Liver (tissue), 9 donors: ENCODE measurements around the gene TTYH2. TPM values are rescaled to one million over a fixed set of nuclear protein-coding genes. Genes with fewer than 3 reads are reported as not detected.

Experiments
- DNase-seq: peaks from one replicate; pipeline ENCODE4 v3.0.0-alpha.2; 2017; ENCODE audit warnings: low spot score
- H3K27ac ChIP-seq, 2 donors: one replicate each; pipeline ENCODE4 v1.7.0; 2013; ENCODE audit warnings: inconsistent platforms in 2 of 2, low read length in 2 of 2, control low read depth in 1 of 2, low read depth in 1 of 2, mild to moderate bottlenecking in 1 of 2
- H3K27me3 ChIP-seq, 4 donors: one replicate each; pipeline versions ENCODE4 v1.6.1 to v1.7.0; 2013; ENCODE audit warnings: low read length in 3 of 4, inconsistent platforms in 1 of 4, mild to moderate bottlenecking in 1 of 4, moderate library complexity in 1 of 4; ENCODE audit not compliant: control insufficient read depth in 4 of 4, insufficient read depth in 4 of 4
- H3K36me3 ChIP-seq, 4 donors: one replicate each; pipeline versions ENCODE4 v1.6.1 to v1.7.0; 2013; ENCODE audit warnings: low read length in 3 of 4, mild to moderate bottlenecking in 3 of 4, low read depth in 1 of 4, moderate library complexity in 1 of 4; ENCODE audit not compliant: control insufficient read depth in 4 of 4, insufficient read depth in 3 of 4
- H3K4me1 ChIP-seq, 4 donors: one replicate each; pipeline versions ENCODE4 v1.6.1 to v1.7.0; 2013; ENCODE audit warnings: low read length in 3 of 4, mild to moderate bottlenecking in 3 of 4, moderate library complexity in 1 of 4; ENCODE audit not compliant: control insufficient read depth in 4 of 4, insufficient read depth in 4 of 4
- H3K4me3 ChIP-seq, 3 donors: one replicate each; pipeline versions ENCODE4 v1.6.1 to v1.7.0; 2013; ENCODE audit warnings: low read length in 3 of 3, control low read depth in 1 of 3, low read depth in 1 of 3, mild to moderate bottlenecking in 1 of 3
- H3K9ac ChIP-seq, 2 donors: one replicate each; pipeline ENCODE4 v1.7.0; 2013; ENCODE audit warnings: low read length in 2 of 2, mild to moderate bottlenecking in 2 of 2, moderate library complexity in 2 of 2, control low read depth in 1 of 2, low read depth in 1 of 2
- H3K9me3 ChIP-seq, 4 donors: one replicate each; pipeline versions ENCODE4 v1.6.1 to v1.7.0; 2013; ENCODE audit warnings: low read length in 3 of 4; ENCODE audit not compliant: control insufficient read depth in 4 of 4
- EGR1 ChIP-seq, 2 donors: IDR thresholded peaks; 2 replicates each; pipeline ENCODE4 v1.6.1; 2016 to 2018; ENCODE audit warnings: antibody characterized with exemption in 2 of 2, low read depth in 2 of 2
- FOXA1 ChIP-seq: IDR thresholded peaks from 2 replicates; pipeline ENCODE4 v1.6.1; 2016; ENCODE audit warnings: antibody characterized with exemption
- FOXA2 ChIP-seq: IDR thresholded peaks from 2 replicates; pipeline ENCODE4 v1.6.1; 2016; ENCODE audit warnings: antibody characterized with exemption
- GABPA ChIP-seq, 2 donors: IDR thresholded peaks in 1 of 2; conservative IDR thresholded peaks in 1 of 2; 2 replicates each; pipeline ENCODE4 v1.6.1; 2016; ENCODE audit warnings: antibody characterized with exemption in 2 of 2, mild to moderate bottlenecking in 1 of 2, moderate library complexity in 1 of 2
- HNF4A ChIP-seq, 2 donors: conservative IDR thresholded peaks; 2 replicates each; pipeline ENCODE4 v1.6.1; 2016; ENCODE audit warnings: antibody characterized with exemption in 2 of 2, mild to moderate bottlenecking in 2 of 2
- HNF4G ChIP-seq: IDR thresholded peaks from 2 replicates; pipeline ENCODE4 v1.6.1; 2016; ENCODE audit warnings: antibody characterized with exemption
- JUND ChIP-seq, 2 donors: IDR thresholded peaks; 2 replicates each; pipeline ENCODE4 v1.6.1; 2016; ENCODE audit warnings: antibody characterized with exemption in 2 of 2
- NR2F2 ChIP-seq: IDR thresholded peaks from 2 replicates; pipeline ENCODE4 v1.6.1; 2016; ENCODE audit warnings: antibody characterized with exemption
- RAD21 ChIP-seq, 2 donors: IDR thresholded peaks; 2 replicates each; pipeline ENCODE4 v1.6.1; 2016; ENCODE audit warnings: antibody characterized with exemption in 2 of 2, mild to moderate bottlenecking in 2 of 2
- RXRA ChIP-seq, 2 donors: IDR thresholded peaks; 2 replicates each; pipeline ENCODE4 v1.6.1; 2017 to 2018; ENCODE audit warnings: antibody characterized with exemption in 2 of 2, mild to moderate bottlenecking in 1 of 2
- SP1 ChIP-seq: IDR thresholded peaks from 2 replicates; pipeline ENCODE4 v1.6.1; 2018; ENCODE audit warnings: antibody characterized with exemption, mild to moderate bottlenecking
- TAF1 ChIP-seq: conservative IDR thresholded peaks from 2 replicates; pipeline ENCODE4 v1.6.1; 2016; ENCODE audit warnings: antibody characterized with exemption, mild to moderate bottlenecking
- YY1 ChIP-seq: IDR thresholded peaks from 2 replicates; pipeline ENCODE4 v1.6.1; 2016; ENCODE audit warnings: antibody characterized with exemption, mild to moderate bottlenecking
- WGBS: extraction: QIAGEN DNeasy Blood & Tissue Kit; methylation state at CpG from one replicate; pipeline ENCODE4 v1.1.7; 2013; 5-methylcytosine and 5-hydroxymethylcytosine counted together
- polyA plus RNA-seq, 2 donors: library from polyadenylated mRNA; stranded (reverse) in 1 of 2; unstranded in 1 of 2; fragments of 200-250 nt in 1 of 2; fragments of >200 nt in 1 of 2; fragmentation: Nextera tagmentation in 1 of 2; extraction: Ambion mirVana in 1 of 2; gene quantifications; one replicate each; pipeline versions ENCODE4 v1.2.1 to v1.2.3, GENCODE V29; 2013 to 2015
- total RNA-seq, 2 donors: library from RNA; depleted of rRNA; stranded (reverse); fragments of >200 nt; gene quantifications; one replicate each; pipeline ENCODE4 v1.2.3, GENCODE V29; 2014
- TF ChIP-seq, protein P1 (sequence below): IDR thresholded peaks from 2 replicates; pipeline ENCODE4 v1.6.1; 2016; ENCODE audit warnings: antibody characterized with exemption
- TF ChIP-seq, protein P2 (sequence below): IDR thresholded peaks from 2 replicates; pipeline ENCODE4 v1.6.1; 2016; ENCODE audit warnings: antibody characterized with exemption, mild to moderate bottlenecking
- TF ChIP-seq, protein P3 (sequence below): IDR thresholded peaks from 2 replicates; pipeline ENCODE4 v1.6.1; 2016; ENCODE audit warnings: antibody characterized with exemption
- TF ChIP-seq, protein P4 (sequence below): fragments of 150-350 bp; IDR thresholded peaks from 2 replicates; pipeline ENCODE4 v1.5.1; 2017; ENCODE audit warnings: improper control_type of control experiment, low read depth, low read length; ENCODE audit not compliant: missing input control
- TF ChIP-seq, protein P5 (sequence below): IDR thresholded peaks from 2 replicates; pipeline ENCODE4 v1.6.1; 2016; ENCODE audit warnings: antibody characterized with exemption
- donor health status: healthy.
- donor health status: healthy.
- donor health status: healthy.
- donor health status: healthy.
- donor health status: healthy.

TTYH2 gene
- total and polyA plus RNA-seq, 4 donors, result 0.40 to 2.4 (median 0.99) TPM

DNA sequence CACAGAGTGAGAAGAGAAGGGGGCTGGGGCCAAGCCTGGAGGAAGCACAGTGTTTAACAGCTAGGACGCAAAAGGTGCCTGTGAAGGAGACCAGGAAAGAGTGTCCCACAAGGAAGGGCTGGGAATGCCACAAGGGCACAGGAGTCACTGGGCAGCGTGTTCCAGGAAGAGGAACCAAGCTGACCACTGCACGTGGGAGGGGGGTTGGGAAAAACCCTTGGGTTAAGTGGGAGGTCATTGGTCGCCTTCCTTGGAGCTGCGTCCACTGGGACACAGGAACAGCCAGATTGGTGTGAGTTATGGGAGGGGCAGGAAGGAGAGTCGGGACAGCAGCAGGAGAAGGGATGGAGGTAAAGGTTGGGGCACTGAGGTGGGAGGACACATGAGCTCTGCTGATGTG is 12.9 kb downstream of the TTYH2 start:
- no peak for TF ChIP-seq EGR1 (IDR thresholded peaks at IDR 0.05; ENCODE audit: low read depth in 2 of 2)
- no peak for TF ChIP-seq RXRA (IDR thresholded peaks at IDR 0.05)
- TF ChIP-seq, protein P1, sequence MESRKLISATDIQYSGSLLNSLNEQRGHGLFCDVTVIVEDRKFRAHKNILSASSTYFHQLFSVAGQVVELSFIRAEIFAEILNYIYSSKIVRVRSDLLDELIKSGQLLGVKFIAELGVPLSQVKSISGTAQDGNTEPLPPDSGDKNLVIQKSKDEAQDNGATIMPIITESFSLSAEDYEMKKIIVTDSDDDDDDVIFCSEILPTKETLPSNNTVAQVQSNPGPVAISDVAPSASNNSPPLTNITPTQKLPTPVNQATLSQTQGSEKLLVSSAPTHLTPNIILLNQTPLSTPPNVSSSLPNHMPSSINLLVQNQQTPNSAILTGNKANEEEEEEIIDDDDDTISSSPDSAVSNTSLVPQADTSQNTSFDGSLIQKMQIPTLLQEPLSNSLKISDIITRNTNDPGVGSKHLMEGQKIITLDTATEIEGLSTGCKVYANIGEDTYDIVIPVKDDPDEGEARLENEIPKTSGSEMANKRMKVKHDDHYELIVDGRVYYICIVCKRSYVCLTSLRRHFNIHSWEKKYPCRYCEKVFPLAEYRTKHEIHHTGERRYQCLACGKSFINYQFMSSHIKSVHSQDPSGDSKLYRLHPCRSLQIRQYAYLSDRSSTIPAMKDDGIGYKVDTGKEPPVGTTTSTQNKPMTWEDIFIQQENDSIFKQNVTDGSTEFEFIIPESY, result no peak
- TF ChIP-seq YY1, result no peak
- TF ChIP-seq TAF1, result no peak
- no peak for TF ChIP-seq NR2F2
- TF ChIP-seq SP1, result no peak
- no peak for TF ChIP-seq HNF4A (conservative IDR thresholded peaks at IDR 0.05)
- no peak for TF ChIP-seq RAD21 (IDR thresholded peaks at IDR 0.05)
- no peak for TF ChIP-seq FOXA2
- TF ChIP-seq, protein P2, sequence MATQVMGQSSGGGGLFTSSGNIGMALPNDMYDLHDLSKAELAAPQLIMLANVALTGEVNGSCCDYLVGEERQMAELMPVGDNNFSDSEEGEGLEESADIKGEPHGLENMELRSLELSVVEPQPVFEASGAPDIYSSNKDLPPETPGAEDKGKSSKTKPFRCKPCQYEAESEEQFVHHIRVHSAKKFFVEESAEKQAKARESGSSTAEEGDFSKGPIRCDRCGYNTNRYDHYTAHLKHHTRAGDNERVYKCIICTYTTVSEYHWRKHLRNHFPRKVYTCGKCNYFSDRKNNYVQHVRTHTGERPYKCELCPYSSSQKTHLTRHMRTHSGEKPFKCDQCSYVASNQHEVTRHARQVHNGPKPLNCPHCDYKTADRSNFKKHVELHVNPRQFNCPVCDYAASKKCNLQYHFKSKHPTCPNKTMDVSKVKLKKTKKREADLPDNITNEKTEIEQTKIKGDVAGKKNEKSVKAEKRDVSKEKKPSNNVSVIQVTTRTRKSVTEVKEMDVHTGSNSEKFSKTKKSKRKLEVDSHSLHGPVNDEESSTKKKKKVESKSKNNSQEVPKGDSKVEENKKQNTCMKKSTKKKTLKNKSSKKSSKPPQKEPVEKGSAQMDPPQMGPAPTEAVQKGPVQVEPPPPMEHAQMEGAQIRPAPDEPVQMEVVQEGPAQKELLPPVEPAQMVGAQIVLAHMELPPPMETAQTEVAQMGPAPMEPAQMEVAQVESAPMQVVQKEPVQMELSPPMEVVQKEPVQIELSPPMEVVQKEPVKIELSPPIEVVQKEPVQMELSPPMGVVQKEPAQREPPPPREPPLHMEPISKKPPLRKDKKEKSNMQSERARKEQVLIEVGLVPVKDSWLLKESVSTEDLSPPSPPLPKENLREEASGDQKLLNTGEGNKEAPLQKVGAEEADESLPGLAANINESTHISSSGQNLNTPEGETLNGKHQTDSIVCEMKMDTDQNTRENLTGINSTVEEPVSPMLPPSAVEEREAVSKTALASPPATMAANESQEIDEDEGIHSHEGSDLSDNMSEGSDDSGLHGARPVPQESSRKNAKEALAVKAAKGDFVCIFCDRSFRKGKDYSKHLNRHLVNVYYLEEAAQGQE, result no peak
- TF ChIP-seq, protein P3, sequence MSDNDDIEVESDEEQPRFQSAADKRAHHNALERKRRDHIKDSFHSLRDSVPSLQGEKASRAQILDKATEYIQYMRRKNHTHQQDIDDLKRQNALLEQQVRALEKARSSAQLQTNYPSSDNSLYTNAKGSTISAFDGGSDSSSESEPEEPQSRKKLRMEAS, result no peak
- no peak for TF ChIP-seq FOXA1
- no peak for TF ChIP-seq JUND (IDR thresholded peaks at IDR 0.05)
- TF ChIP-seq, protein P4, sequence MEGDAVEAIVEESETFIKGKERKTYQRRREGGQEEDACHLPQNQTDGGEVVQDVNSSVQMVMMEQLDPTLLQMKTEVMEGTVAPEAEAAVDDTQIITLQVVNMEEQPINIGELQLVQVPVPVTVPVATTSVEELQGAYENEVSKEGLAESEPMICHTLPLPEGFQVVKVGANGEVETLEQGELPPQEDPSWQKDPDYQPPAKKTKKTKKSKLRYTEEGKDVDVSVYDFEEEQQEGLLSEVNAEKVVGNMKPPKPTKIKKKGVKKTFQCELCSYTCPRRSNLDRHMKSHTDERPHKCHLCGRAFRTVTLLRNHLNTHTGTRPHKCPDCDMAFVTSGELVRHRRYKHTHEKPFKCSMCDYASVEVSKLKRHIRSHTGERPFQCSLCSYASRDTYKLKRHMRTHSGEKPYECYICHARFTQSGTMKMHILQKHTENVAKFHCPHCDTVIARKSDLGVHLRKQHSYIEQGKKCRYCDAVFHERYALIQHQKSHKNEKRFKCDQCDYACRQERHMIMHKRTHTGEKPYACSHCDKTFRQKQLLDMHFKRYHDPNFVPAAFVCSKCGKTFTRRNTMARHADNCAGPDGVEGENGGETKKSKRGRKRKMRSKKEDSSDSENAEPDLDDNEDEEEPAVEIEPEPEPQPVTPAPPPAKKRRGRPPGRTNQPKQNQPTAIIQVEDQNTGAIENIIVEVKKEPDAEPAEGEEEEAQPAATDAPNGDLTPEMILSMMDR, result no peak
- no peak for TF ChIP-seq HNF4G
- TF ChIP-seq GABPA (IDR thresholded peaks at IDR 0.05 in 1 of 2, conservative IDR thresholded peaks at IDR 0.05 in 1 of 2), result no peak
- TF ChIP-seq, protein P5, sequence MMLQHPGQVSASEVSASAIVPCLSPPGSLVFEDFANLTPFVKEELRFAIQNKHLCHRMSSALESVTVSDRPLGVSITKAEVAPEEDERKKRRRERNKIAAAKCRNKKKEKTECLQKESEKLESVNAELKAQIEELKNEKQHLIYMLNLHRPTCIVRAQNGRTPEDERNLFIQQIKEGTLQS, result no peak
- DNase-seq, result no peak
- Histone ChIP-seq H3K4me3 (no peak overlapping the region), H3K36me3 (no peaks in the 10 kb centered on the region), H3K27ac (no peak overlapping the region), H3K9ac (no peak overlapping the region), H3K9me3 (no peaks in the 10 kb centered on the region), H3K27me3 (no peaks in the 10 kb centered on the region), H3K4me1 (no peaks in the 10 kb centered on the region)
- 70% methylated on average over 6 of the region's 6 CpGs for WGBS
